ENCODE data around the gene PRRC2A.

PRRC2A gene

GRCh38 chr6:31669676-31670075 is 49.2 kb downstream of the PRRC2A start, which contains the start of gene LY6G5B:
LY6G5B (plus strand) TSS chr6:31669976; CDS start chr6:31670951, 975 bp downstream.
- DNase-seq = no peak

GRCh38 chr6:31676322-31676903 is 55.9 kb downstream of the PRRC2A start:
- DNase-seq = no peak

DNA sequence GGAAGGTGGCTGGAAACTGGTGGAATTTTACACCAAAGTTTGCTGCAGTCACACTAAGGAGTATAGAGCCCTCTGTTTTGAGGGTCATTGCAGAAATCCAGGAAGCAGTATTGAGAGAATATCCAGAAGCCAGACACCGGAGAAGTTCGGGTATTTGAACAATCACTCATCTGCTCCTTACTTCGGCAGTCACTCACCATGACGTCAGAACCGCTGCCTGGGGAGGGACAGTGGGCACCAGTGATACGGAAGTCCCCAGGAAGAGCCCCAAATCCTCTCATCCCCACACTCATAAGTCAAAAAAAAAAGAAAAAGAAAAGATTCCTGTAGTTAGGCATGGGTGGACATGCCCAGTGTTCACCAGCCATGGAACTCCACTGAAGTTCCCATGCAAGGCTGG is 56.4 kb downstream of the PRRC2A start:
- DNase-seq = no peak

- no peak for DNase-seq
These were observed 57.4 kb downstream of the PRRC2A start for GRCh38 chr6:31677955-31678354.

- peak; percentile 84 to 87 for DNase-seq
These were observed 60.0 kb downstream of the PRRC2A start, which contains the start of gene LY6G5C for GRCh38 chr6:31680226-31681134. LY6G5C (minus strand) TSS chr6:31681067; CDS start chr6:31680373, 694 bp downstream.

DNA sequence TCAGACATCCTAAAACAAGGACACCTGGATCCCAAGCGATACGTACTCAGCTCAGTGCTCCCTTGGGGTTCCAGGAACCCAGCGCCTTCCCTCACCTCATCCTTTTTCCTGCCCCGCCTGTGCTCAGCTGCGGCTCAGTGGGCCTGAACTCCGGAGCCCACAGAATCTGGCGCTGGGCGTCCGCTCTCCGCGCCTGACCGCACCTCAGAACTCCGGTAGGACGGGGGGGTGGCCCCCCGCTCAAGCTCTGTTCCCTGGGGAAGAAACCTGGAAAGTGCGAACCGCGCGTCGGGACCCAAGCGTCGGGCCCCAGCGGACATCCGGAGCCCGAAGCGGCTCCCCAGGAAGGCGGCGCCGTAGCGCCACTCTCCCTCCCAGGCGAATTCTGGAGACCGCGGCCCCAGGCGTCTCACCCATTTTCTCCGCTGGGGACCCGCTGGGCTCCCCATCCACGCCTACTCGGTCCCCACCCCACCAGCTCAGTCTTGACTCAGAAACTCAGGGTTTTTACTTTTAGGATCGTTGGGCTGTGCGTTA is 60.7 kb downstream of the PRRC2A start:
- peak; percentile 17 to 56 for DNase-seq

GRCh38 chr6:31683591-31683990 is 63.1 kb downstream of the PRRC2A start:
- DNase-seq = no peak

DNA sequence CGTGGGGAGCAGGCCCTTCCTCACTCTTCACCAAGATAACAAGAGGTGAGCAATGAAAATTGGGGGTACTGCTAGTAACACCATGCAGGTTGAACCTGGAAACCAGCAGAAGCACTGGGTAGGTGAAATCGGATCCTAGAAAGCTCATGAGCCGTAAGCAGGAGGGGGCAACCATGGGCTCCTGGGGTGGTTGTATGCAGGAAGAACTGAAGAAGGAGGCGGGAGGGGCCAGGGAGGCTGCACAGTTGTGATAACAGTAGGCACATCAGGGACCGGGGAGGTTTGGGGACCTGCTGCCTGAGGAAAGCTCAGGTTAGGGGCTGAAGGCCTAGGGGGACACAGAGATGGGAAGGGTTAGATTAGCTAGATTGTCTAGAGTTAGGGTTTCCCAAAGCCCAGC is 66.0 kb downstream of the PRRC2A start:
- DNase-seq = no peak

- no peak for DNase-seq
These were observed 66.8 kb downstream of the PRRC2A start for GRCh38 chr6:31687321-31687720.
